ENCODE results near the gene STEAP2. TPM values are rescaled to one million over a fixed set of nuclear protein-coding genes. Genes with fewer than 3 reads are reported as not detected.

STEAP2 gene
- total and polyA plus RNA-seq, 2 of the 4 experiments (the other 2 are of a cell fraction) = 1.8 to 3.9 TPM

GRCh38 chr7:90271753-90272152, 60.2 kb downstream of the STEAP2 start:
- no peak overlapping the region for H3K9ac ChIP-seq (ENCODE audit: low read depth, low read length)
- no peak overlapping the region for H3K56ac ChIP-seq (ENCODE audit: extremely low read depth, insufficient read depth, low read length)
- peak; percentile 85 for ATAC-seq (ENCODE audit: low read depth)
- H2AK5ac ChIP-seq (ENCODE audit: low read depth, low read length) = no peak overlapping the region
- no peak overlapping the region for H2BK120ac ChIP-seq (ENCODE audit: low read depth, low read length)
- H3K27me3 ChIP-seq (ENCODE audit: control insufficient read depth, insufficient read depth, low read length) = no peaks in the 10 kb centered on the region
- no peak overlapping the region for H3K23ac ChIP-seq (ENCODE audit: low read depth, low read length)
- no peak overlapping the region for H2BK15ac ChIP-seq (ENCODE audit: low read depth, low read length)
- no TSS peak for BruUV-seq (replicated peaks)
- no peaks in the 10 kb centered on the region for H3K79me1 ChIP-seq (ENCODE audit: low read depth in 1 of 2, low read length in 2 of 2)
- no peak overlapping the region for H4K5ac ChIP-seq (ENCODE audit: low read depth, low read length)
- H3K18ac ChIP-seq (ENCODE audit: low read depth, low read length) = no peak overlapping the region
- DNase-seq = peak; percentile 73
- dilution Hi-C loops (cut with HindIII; ENCODE audit: low sequenced_read_pairs, unreplicated experiment) = no loop called here
- H4K91ac ChIP-seq (ENCODE audit: insufficient read depth, low read depth, low read length) = no peak overlapping the region
- no peaks in the 10 kb centered on the region for H3K4me1 ChIP-seq (ENCODE audit: control insufficient read depth, insufficient read depth, low read length)
- H2BK5ac ChIP-seq (ENCODE audit: low read depth, low read length, poor library complexity, severe bottlenecking) = no peak overlapping the region
- WGBS, 2 experiments (ENCODE audit: extremely low coverage in 2 of 2, insufficient read length in 1 of 2) = no CpG with 5 or more reads among the region's 2 CpGs
- H3K14ac ChIP-seq (replicated peaks; ENCODE audit: low read depth, low read length) = no peak overlapping the region
- H2AK9ac ChIP-seq (replicated peaks; ENCODE audit: low read depth, low read length, poor library complexity) = no peak overlapping the region
- H2AFZ ChIP-seq (replicated peaks; ENCODE audit: low read length, poor library complexity) = no peak overlapping the region
- H2BK20ac ChIP-seq (ENCODE audit: low read depth, low read length) = no peak overlapping the region
- H4K20me1 ChIP-seq (ENCODE audit: insufficient read depth, low read length) = no peaks in the 10 kb centered on the region
- H3K9me1 ChIP-seq (ENCODE audit: insufficient read depth, low read length) = no peaks in the 10 kb centered on the region
- intact Hi-C loops (cut with micrococcal nuclease) = no loop called here
- no peak overlapping the region for H3K4me3 ChIP-seq (ENCODE audit: insufficient read depth, low read depth, low read length)
- no peak overlapping the region for H3K4me2 ChIP-seq (ENCODE audit: low read depth, low read length)
- H3K9me3 ChIP-seq (ENCODE audit: control insufficient read depth, insufficient read depth, low read length) = no peaks in the 10 kb centered on the region
- H3K36me3 ChIP-seq (ENCODE audit: control insufficient read depth, insufficient read depth, low read length) = no peaks in the 10 kb centered on the region
- no peak overlapping the region for H3K27ac ChIP-seq (ENCODE audit: insufficient read depth, low read length)
- in situ Hi-C loops (cut with MboI; ENCODE audit: low sequenced_read_pairs) = no loop called here
- ChIA-PET CTCF (interaction anchor here (0.9 kb wide), 1 partner anchor 27 kb away, joined by 3 read pairs; no protein-coding TSS in a partner anchor), POLR2A (ENCODE audit: unreplicated experiment) (no interaction called here)
- no peak overlapping the region for H4K8ac ChIP-seq (ENCODE audit: low read depth in 2 of 2, low read length in 2 of 2)
- H3K4ac ChIP-seq (ENCODE audit: low read depth, low read length) = no peak overlapping the region
- TF ChIP-seq NFE2L2 (IDR thresholded peaks at IDR 0.05; ENCODE audit: low read depth, low read length) = no peak
- no peak for TF ChIP-seq RAD21 (IDR thresholded peaks at IDR 0.05; ENCODE audit: low read length)
- TF ChIP-seq RCOR1 (IDR thresholded peaks at IDR 0.05; ENCODE audit: insufficient replicate concordance, low read length) = no peak
- TF ChIP-seq MAZ (IDR thresholded peaks at IDR 0.05; ENCODE audit: borderline replicate concordance, low read depth, low read length) = no peak
- TF ChIP-seq FOS (IDR thresholded peaks at IDR 0.05; ENCODE audit: low read depth, low read length) = no peak
- TF ChIP-seq ELK1 (IDR thresholded peaks at IDR 0.05; ENCODE audit: borderline replicate concordance, low read depth, low read length) = no peak
- TF ChIP-seq MAFK (IDR thresholded peaks at IDR 0.05; ENCODE audit: low read depth, low read length) = no peak
- no peak for TF ChIP-seq CHD1 (IDR thresholded peaks at IDR 0.05; ENCODE audit: low read depth, low read length)
- TF ChIP-seq CTCF (conservative IDR thresholded peaks at IDR 0.05; ENCODE audit: low read depth, low read length) = no peak
- TF ChIP-seq MXI1 (IDR thresholded peaks at IDR 0.05; ENCODE audit: borderline replicate concordance, low read depth, low read length) = no peak
- TF ChIP-seq CEBPB (IDR thresholded peaks at IDR 0.05; ENCODE audit: low read depth, low read length) = no peak
- TF ChIP-seq USF2 (IDR thresholded peaks at IDR 0.05; ENCODE audit: low read depth, low read length) = no peak
- no peak for TF ChIP-seq RFX5 (IDR thresholded peaks at IDR 0.05; ENCODE audit: low read depth, low read length)
- TF ChIP-seq SMC3 (IDR thresholded peaks at IDR 0.05; ENCODE audit: low read depth, low read length) = no peak
- no peak for TF ChIP-seq POLR2A (IDR thresholded peaks at IDR 0.05; ENCODE audit: low read depth, low read length)

Data from IMR-90 (cell line).